CD4-positive, alpha-beta T cell treated with Interleukin-15 for 4 hours (primary cell): ENCODE data around the gene PSAP.

Source experiments
- DNase-seq: peaks from one replicate; pipeline ENCODE4 v3.0.0-alpha.2; 2020; ENCODE audit warnings: low spot score

The PSAP gene

GRCh38 chr10:71766717-71767419 lies 84.2 kb downstream of the PSAP start:
- peak; percentile 61 for DNase-seq
